Measurements from ENCODE around the gene HELZ.

- TF ChIP-seq POLR2AphosphoS5 (IDR thresholded peaks at IDR 0.05) = no peak
- TF ChIP-seq CTCF (IDR thresholded peaks at IDR 0.05) = no peak
Observed at GRCh38 chr17:67194134-67194533, 50.9 kb downstream of the HELZ start.

All from prostate gland (tissue), 2 donors.